Prostate gland (tissue), 2 donors: Measurements from ENCODE around the gene AP2A1. TPM values are rescaled to one million over a fixed set of nuclear protein-coding genes. Genes with fewer than 3 reads are reported as not detected.

Experiments
- DNase-seq: peaks from one replicate; pipeline ENCODE4 v3.0.0-alpha.2; 2019; ENCODE audit warnings: low spot score
- H3K27ac ChIP-seq, 2 donors: fragments of 200-600 bp; sonication (generic); 2 replicates each; pipeline ENCODE4 v1.5.1; 2017 to 2019
- H3K27me3 ChIP-seq: fragments of 200-600 bp; sonication (generic); replicated peaks from 2 replicates; pipeline ENCODE4 v1.5.1; 2019; ENCODE audit not compliant: insufficient read depth
- H3K36me3 ChIP-seq, 2 donors: fragments of 200-600 bp; sonication (generic); 1 replicate in 1 of 2; 2 replicates in 1 of 2; pipeline versions ENCODE4 v1.5.1 to v1.8.1; 2017 to 2019
- H3K4me1 ChIP-seq: fragments of 200-600 bp; sonication (generic); replicated peaks from 2 replicates; pipeline ENCODE4 v1.5.1; 2019
- H3K4me3 ChIP-seq, 2 donors: fragments of 200-600 bp; sonication (generic); 2 replicates each; pipeline ENCODE4 v1.5.1; 2017 to 2019
- H3K9me3 ChIP-seq: fragments of 200-600 bp; sonication (generic); 2 replicates; pipeline ENCODE4 v1.5.1; 2017
- POLR2A ChIP-seq: fragments of 450-650 bp; IDR thresholded peaks from one replicate; pipeline ENCODE4 v1.6.1; 2016; ENCODE audit warnings: antibody characterized with exemption, mild to moderate bottlenecking
- POLR2AphosphoS5 ChIP-seq: sonication (generic); formaldehyde crosslinking; IDR thresholded peaks from one replicate; pipeline ENCODE4 v1.6.1; 2017; ENCODE audit warnings: antibody characterized with exemption
- WGBS: methylation state at CpG from one replicate; pipeline ENCODE4 v1.1.5; 2018; 5-methylcytosine and 5-hydroxymethylcytosine counted together
- intact Hi-C: fragments of 100-400 bp; cut with DNase I; formaldehyde crosslinking; loops from one replicate; pipeline ENCODE4 v1.14.2; 2022
- total RNA-seq, 2 donors: library from RNA; depleted of rRNA; stranded (reverse); fragments of >200 nt; gene quantifications; one replicate each; pipeline ENCODE4 v1.1.0, GENCODE V29; 2016
- TF ChIP-seq, protein P1 (sequence below), 4 experiments: fragments of 200-600 bp in 2 of 4; fragments of 450-650 bp in 2 of 4; sonication (generic) in 2 of 4; IDR thresholded peaks; 1 replicate in 3 of 4; 2 replicates in 1 of 4; pipeline ENCODE4 v1.5.1; 2016 to 2019; ENCODE audit warnings: antibody characterized with exemption in 4 of 4, mild to moderate bottlenecking in 2 of 4, moderate library complexity in 2 of 4

The AP2A1 gene
- total RNA-seq, 2 donors from 2014 or later: 62.7 to 252 TPM

DNA sequence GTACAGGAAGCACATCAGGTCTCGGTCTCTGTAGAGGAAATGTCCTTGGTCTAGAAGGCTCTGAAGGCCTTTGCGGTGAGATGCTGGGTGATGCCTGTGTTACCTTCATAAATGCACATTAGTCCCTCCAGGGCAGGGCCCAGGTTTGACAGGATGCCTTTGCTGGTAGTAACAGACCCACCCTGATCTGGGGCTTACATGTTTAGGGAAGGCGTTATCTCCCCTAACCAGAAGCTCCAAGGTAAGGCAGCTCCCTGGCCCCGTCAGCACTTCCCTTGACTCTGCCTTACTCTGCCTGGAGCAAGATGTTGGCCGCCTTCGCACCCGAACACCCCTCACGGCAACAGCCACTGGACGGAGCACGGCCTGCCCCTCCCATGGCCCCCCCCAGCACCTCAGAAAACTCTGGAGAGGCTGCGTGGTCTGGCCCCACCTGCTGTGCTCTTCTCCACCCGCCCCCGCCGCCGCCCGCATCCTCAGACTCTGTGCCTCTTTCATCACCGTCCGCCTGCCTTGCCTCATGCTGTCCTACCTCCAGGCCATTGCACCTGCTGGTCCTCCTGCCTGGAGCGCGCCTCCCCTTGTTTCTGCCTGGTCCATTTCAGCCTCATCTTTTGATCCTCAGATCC is 9.1 kb downstream of the AP2A1 start:
- Histone ChIP-seq H3K36me3 (no peaks in the 10 kb centered on the region), H3K27me3 (no peaks in the 10 kb centered on the region), H3K9me3 (no peaks in the 10 kb centered on the region), H3K4me3 (no peak overlapping the region), H3K4me1 (no peaks in the 10 kb centered on the region), H3K27ac (no peak overlapping the region)
- intact Hi-C loops: no loop called here
- TF ChIP-seq POLR2AphosphoS5: no peak
- TF ChIP-seq, protein P1, sequence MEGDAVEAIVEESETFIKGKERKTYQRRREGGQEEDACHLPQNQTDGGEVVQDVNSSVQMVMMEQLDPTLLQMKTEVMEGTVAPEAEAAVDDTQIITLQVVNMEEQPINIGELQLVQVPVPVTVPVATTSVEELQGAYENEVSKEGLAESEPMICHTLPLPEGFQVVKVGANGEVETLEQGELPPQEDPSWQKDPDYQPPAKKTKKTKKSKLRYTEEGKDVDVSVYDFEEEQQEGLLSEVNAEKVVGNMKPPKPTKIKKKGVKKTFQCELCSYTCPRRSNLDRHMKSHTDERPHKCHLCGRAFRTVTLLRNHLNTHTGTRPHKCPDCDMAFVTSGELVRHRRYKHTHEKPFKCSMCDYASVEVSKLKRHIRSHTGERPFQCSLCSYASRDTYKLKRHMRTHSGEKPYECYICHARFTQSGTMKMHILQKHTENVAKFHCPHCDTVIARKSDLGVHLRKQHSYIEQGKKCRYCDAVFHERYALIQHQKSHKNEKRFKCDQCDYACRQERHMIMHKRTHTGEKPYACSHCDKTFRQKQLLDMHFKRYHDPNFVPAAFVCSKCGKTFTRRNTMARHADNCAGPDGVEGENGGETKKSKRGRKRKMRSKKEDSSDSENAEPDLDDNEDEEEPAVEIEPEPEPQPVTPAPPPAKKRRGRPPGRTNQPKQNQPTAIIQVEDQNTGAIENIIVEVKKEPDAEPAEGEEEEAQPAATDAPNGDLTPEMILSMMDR (IDR thresholded peaks at IDR 0.05): no peak
- no peak for TF ChIP-seq POLR2A
- WGBS: 92% methylated on average over 20 of the region's 20 CpGs
- no peak for DNase-seq

GRCh38 chr19:49776371-49776764 is 9.6 kb downstream of the AP2A1 start:
- H3K36me3 ChIP-seq: no peaks in the 10 kb centered on the region
- H3K27ac ChIP-seq: no peak overlapping the region
- H3K27me3 ChIP-seq: no peaks in the 10 kb centered on the region
- H3K4me1 ChIP-seq: no peaks in the 10 kb centered on the region
- DNase-seq: no peak
- H3K4me3 ChIP-seq: no peak overlapping the region
- TF ChIP-seq POLR2A (no peak), POLR2AphosphoS5 (no peak)
- TF ChIP-seq, protein P1 (IDR thresholded peaks at IDR 0.05): no peak
- H3K9me3 ChIP-seq: no peaks in the 10 kb centered on the region
- intact Hi-C loops: no loop called here
- 86% methylated on average over 6 of the region's 6 CpGs for WGBS

GRCh38 chr19:49779731-49780555 is 13.1 kb downstream of the AP2A1 start:
- intact Hi-C loops: no loop called here
- H3K36me3 ChIP-seq: peaks cover 0 to 6% of the 10 kb centered on the region in 2 donors
- no peak for DNase-seq

DNA sequence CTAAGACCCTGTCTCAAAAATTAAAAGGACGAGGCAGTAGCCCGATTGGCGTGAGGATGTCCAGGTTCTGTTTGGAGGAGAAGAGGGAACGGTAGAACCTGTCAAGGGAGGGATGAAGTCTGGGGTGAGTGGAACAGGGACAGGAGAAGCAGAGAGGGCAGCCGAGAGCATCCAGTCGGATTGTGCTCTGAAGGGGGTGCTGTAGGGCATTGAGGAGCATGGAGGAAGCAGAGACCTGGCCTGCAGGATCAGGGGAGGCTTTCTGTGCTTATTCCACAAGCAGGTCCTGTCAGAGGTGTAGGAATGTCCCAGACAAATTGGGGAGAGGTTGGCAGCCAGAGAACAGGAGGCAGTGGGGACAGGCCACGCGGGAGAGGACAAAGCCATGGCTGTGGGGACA is 14.1 kb downstream of the AP2A1 start:
- intact Hi-C loops: no loop called here
- DNase-seq: no peak
- 82% methylated on average over 8 of the region's 8 CpGs for WGBS

More at GRCh38 chr19:49779731-49780555, 13.1 kb downstream of the AP2A1 start:
- TF ChIP-seq, protein P1 (IDR thresholded peaks at IDR 0.05): no peak
- TF ChIP-seq POLR2A: no peak
- no peak for TF ChIP-seq POLR2AphosphoS5
- Histone ChIP-seq H3K4me3 (no peak overlapping the region), H3K4me1 (no peaks in the 10 kb centered on the region), H3K9me3 (no peaks in the 10 kb centered on the region), H3K27ac (no peak overlapping the region), H3K27me3 (no peaks in the 10 kb centered on the region)
- WGBS: 80% methylated on average over 11 of the region's 11 CpGs

More for the DNA sequence above, 14.1 kb downstream of the AP2A1 start:
- H3K27me3 ChIP-seq: no peaks in the 10 kb centered on the region
- H3K9me3 ChIP-seq: no peaks in the 10 kb centered on the region
- H3K36me3 ChIP-seq: peaks cover 0 to 6% of the 10 kb centered on the region in 2 donors
- H3K27ac ChIP-seq: no peak overlapping the region
- no peaks in the 10 kb centered on the region for H3K4me1 ChIP-seq
- TF ChIP-seq POLR2A: no peak
- TF ChIP-seq, protein P1 (IDR thresholded peaks at IDR 0.05): no peak
- no peak overlapping the region for H3K4me3 ChIP-seq
